ENCODE results near the gene CARM1. TPM values are rescaled to one million over a fixed set of nuclear protein-coding genes. Genes with fewer than 3 reads are reported as not detected.
A peak's percentile ranks its signal among the peaks of the same experiment; 100 is the strongest.

The CARM1 gene
- polyA plus RNA-seq, 1 donor from 2014 or later, result 22.3 TPM

- Histone ChIP-seq H3K4me3 (ENCODE audit: low read length) (no peak overlapping the region), H3K9me2 (ENCODE audit: insufficient read depth, low read length) (no peaks in the 10 kb centered on the region), H3K79me2 (replicated peaks; ENCODE audit: insufficient read depth, low read length) (peaks cover 44% of the 10 kb centered on the region), H3K9ac (ENCODE audit: low read length) (no peak overlapping the region), H4K20me1 (ENCODE audit: insufficient read depth) (no peaks in the 10 kb centered on the region), H3K27me3 (ENCODE audit: insufficient read depth, low read depth, low read length) (no peaks in the 10 kb centered on the region), H2AFZ (ENCODE audit: low read depth, low read length) (no peak overlapping the region), H3K36me3 (ENCODE audit: insufficient read depth, low read length) (no peaks in the 10 kb centered on the region), H3K27ac (ENCODE audit: low read length) (no peak overlapping the region), H3F3A (ENCODE audit: insufficient read depth, low read length, poor library complexity, severe bottlenecking) (peaks cover 4% of the 10 kb centered on the region), H3K4me2 (ENCODE audit: low read length) (no peak overlapping the region), H3K9me3 (ENCODE audit: low read length) (no peaks in the 10 kb centered on the region)
- TF ChIP-seq EZH2 (IDR thresholded peaks at IDR 0.05; ENCODE audit: borderline replicate concordance, insufficient read depth, low read length, poor library complexity, severe bottlenecking) (no peak), RAD21 (conservative IDR thresholded peaks at IDR 0.05) (no peak), TAF1 (IDR thresholded peaks at IDR 0.05; ENCODE audit: low read depth) (no peak), EP300 (conservative IDR thresholded peaks at IDR 0.05; ENCODE audit: poor library complexity, severe bottlenecking) (no peak), POLR2AphosphoS5 (IDR thresholded peaks at IDR 0.05) (no peak), REST (IDR thresholded peaks at IDR 0.05; ENCODE audit: borderline replicate concordance) (no peak)
- TF ChIP-seq, protein P1, sequence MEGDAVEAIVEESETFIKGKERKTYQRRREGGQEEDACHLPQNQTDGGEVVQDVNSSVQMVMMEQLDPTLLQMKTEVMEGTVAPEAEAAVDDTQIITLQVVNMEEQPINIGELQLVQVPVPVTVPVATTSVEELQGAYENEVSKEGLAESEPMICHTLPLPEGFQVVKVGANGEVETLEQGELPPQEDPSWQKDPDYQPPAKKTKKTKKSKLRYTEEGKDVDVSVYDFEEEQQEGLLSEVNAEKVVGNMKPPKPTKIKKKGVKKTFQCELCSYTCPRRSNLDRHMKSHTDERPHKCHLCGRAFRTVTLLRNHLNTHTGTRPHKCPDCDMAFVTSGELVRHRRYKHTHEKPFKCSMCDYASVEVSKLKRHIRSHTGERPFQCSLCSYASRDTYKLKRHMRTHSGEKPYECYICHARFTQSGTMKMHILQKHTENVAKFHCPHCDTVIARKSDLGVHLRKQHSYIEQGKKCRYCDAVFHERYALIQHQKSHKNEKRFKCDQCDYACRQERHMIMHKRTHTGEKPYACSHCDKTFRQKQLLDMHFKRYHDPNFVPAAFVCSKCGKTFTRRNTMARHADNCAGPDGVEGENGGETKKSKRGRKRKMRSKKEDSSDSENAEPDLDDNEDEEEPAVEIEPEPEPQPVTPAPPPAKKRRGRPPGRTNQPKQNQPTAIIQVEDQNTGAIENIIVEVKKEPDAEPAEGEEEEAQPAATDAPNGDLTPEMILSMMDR (IDR thresholded peaks at IDR 0.05; ENCODE audit: poor library complexity, severe bottlenecking), result no peak
Observed at GRCh38 chr19:10884274-10884673, 12.9 kb downstream of the CARM1 start.

GRCh38 chr19:10885201-10886169 lies 14.1 kb downstream of the CARM1 start:
- TF ChIP-seq RAD21 (conservative IDR thresholded peaks at IDR 0.05) (no peak), EZH2 (IDR thresholded peaks at IDR 0.05; ENCODE audit: borderline replicate concordance, insufficient read depth, low read length, poor library complexity, severe bottlenecking) (no peak), REST (IDR thresholded peaks at IDR 0.05; ENCODE audit: borderline replicate concordance) (no peak), SMC3 (conservative IDR thresholded peaks at IDR 0.05; ENCODE audit: poor library complexity) (no peak), TAF1 (IDR thresholded peaks at IDR 0.05; ENCODE audit: low read depth) (no peak), MXI1 (conservative IDR thresholded peaks at IDR 0.05; ENCODE audit: poor library complexity, severe bottlenecking) (no peak)
- TF ChIP-seq, protein P1 (IDR thresholded peaks at IDR 0.05; ENCODE audit: poor library complexity, severe bottlenecking), result no peak

More at GRCh38 chr19:10885201-10886169, 14.1 kb downstream of the CARM1 start:
- H2AFZ ChIP-seq (ENCODE audit: low read depth, low read length), result no peak overlapping the region
- H3K27me3 ChIP-seq (ENCODE audit: insufficient read depth, low read depth, low read length), result no peaks in the 10 kb centered on the region
- H3K36me3 ChIP-seq (ENCODE audit: insufficient read depth, low read length), result no peaks in the 10 kb centered on the region
- no peaks in the 10 kb centered on the region for H3K9me3 ChIP-seq (ENCODE audit: low read length)
- peaks cover 4% of the 10 kb centered on the region for H3F3A ChIP-seq (ENCODE audit: insufficient read depth, low read length, poor library complexity, severe bottlenecking)
- H3K4me2 ChIP-seq (ENCODE audit: low read length), result no peak overlapping the region
- peak overlapping the region; percentile 66 for H3K27ac ChIP-seq (ENCODE audit: low read length)
- peaks cover 40% of the 10 kb centered on the region for H3K79me2 ChIP-seq (replicated peaks; ENCODE audit: insufficient read depth, low read length)
- peak overlapping the region; percentile 41 for H3K9ac ChIP-seq (ENCODE audit: low read length)
- no peak overlapping the region for H3K4me3 ChIP-seq (ENCODE audit: low read length)
- no peaks in the 10 kb centered on the region for H3K9me2 ChIP-seq (ENCODE audit: insufficient read depth, low read length)
- H4K20me1 ChIP-seq (ENCODE audit: insufficient read depth), result no peaks in the 10 kb centered on the region

All from neural cell (in vitro differentiated cells).